HepG2 (cell line): ENCODE data around the gene CTNNA2.

Experiments used
- MIXL1 ChIP-seq: IDR thresholded peaks from 2 replicates; pipeline ENCODE4 v1.6.1; 2016
- MXI1 ChIP-seq: IDR thresholded peaks from 3 replicates; pipeline ENCODE4 v1.6.1; 2012; ENCODE audit warnings: low read depth, low read length, inconsistent platforms, borderline replicate concordance
- TCF12 ChIP-seq, 2 experiments: fragments of 450-650 bp in 1 of 2; sonication (generic) in 1 of 2; formaldehyde crosslinking in 1 of 2; IDR thresholded peaks; 2 replicates each; pipeline versions ENCODE4 v1.6.1 to v1.8.0; 2017 to 2022; ENCODE audit warnings: antibody characterized with exemption in 1 of 2, mild to moderate bottlenecking in 1 of 2, missing genetic modification reagents in 1 of 2, moderate library complexity in 1 of 2
- ZNF18 ChIP-seq: sonication (generic); formaldehyde crosslinking; IDR thresholded peaks from 2 replicates; pipeline ENCODE4 v1.8.0; 2022; ENCODE audit warnings: mild to moderate bottlenecking, missing genetic modification reagents; ENCODE audit not compliant: insufficient replicate concordance

GRCh38 chr2:80092474-80092873 is 579.6 kb downstream of the CTNNA2 start:
- TF ChIP-seq MXI1 (no peak), TCF12 (IDR thresholded peaks at IDR 0.05) (no peak), TCF12 (CRISPR knock-in tag; IDR thresholded peaks at IDR 0.05) (no peak), MIXL1 (CRISPR knock-in tag) (no peak), ZNF18 (no peak)
